ENCODE data around the gene NFATC3. TPM values are rescaled to one million over a fixed set of nuclear protein-coding genes. Genes with fewer than 3 reads are reported as not detected.

Gene NFATC3
- total and polyA plus RNA-seq, 2 donors (not counting 1 experiment from before 2014, with no cell fraction given): 33.4 to 115 TPM

- CTCF ChIA-PET: interaction anchor here (0.7 to 11.1 kb wide), 6 partner anchors 12 to 266 kb away, joined by 3 to 242 read pairs (median 13); no protein-coding TSS in a partner anchor
- H3K79me2 ChIP-seq (ENCODE audit: control insufficient read depth, insufficient read depth, low read length): peaks cover 39% of the 10 kb centered on the region
- peaks cover 17% of the 10 kb centered on the region for H4K20me1 ChIP-seq (ENCODE audit: control insufficient read depth, insufficient read depth, low read length, poor library complexity, severe bottlenecking)
- no peak for ATAC-seq (ENCODE audit: low read depth)
- no peak overlapping the region for H3K4me3 ChIP-seq (ENCODE audit: control extremely low read depth in 1 of 5, extremely low read depth in 1 of 5, insufficient read depth in 1 of 5, low read depth in 2 of 5, low read length in 4 of 5)
- H2AFZ ChIP-seq (ENCODE audit: insufficient read depth, low read depth, low read length, poor library complexity, severe bottlenecking): no peak overlapping the region
- no peak for DNase-seq
- H3K9me3 ChIP-seq (ENCODE audit: control extremely low read depth in 1 of 3, control insufficient read depth in 2 of 3, insufficient read depth in 1 of 3, low read length in 2 of 3): no peaks in the 10 kb centered on the region
- no peaks in the 10 kb centered on the region for H3K27me3 ChIP-seq (replicated peaks in 1 of 4; ENCODE audit: control extremely low read depth in 1 of 4, control insufficient read depth in 3 of 4, insufficient read depth in 4 of 4, low read length in 3 of 4)
- TF ChIP-seq EZH2 (IDR thresholded peaks at IDR 0.05; ENCODE audit: borderline replicate concordance, insufficient read depth, low read depth, low read length, poor library complexity, severe bottlenecking): no peak
- TF ChIP-seq CTCF (IDR thresholded peaks at IDR 0.05): no peak
- Mint-ChIP-seq H3K27ac (peak overlapping the region; percentile 96), H3K4me1 (peaks cover 74% of the 10 kb centered on the region), H3K4me3 (peak overlapping the region; percentile 86), H3K9me3 (ENCODE audit: insufficient read depth) (no peaks in the 10 kb centered on the region), H3K27me3 (no peaks in the 10 kb centered on the region)
- 40% methylated on average over 1 of the region's 2 CpGs for whole genome bisulfite sequencing (ENCODE audit: insufficient coverage)
- POLR2A ChIA-PET: interaction anchor here (1.1 to 5.0 kb wide), 3 partner anchors 8 to 552 kb away, joined by 3 to 82 read pairs (median 52); no protein-coding TSS in a partner anchor
- peak overlapping the region; percentile 5 to 81 for H3K27ac ChIP-seq (ENCODE audit: low read length in 2 of 2)
- no peak overlapping the region for H3K9ac ChIP-seq (ENCODE audit: low read length)
- peaks cover 71 to 77% of the 10 kb centered on the region in 2 donors for H3K4me1 ChIP-seq (ENCODE audit: control insufficient read depth in 2 of 2, insufficient read depth in 2 of 2, low read length in 2 of 2)
- H3K4me2 ChIP-seq (replicated peaks; ENCODE audit: low read depth, low read length, poor library complexity, severe bottlenecking): peak overlapping the region; percentile 88
- peaks cover 0 to 26% of the 10 kb centered on the region in 2 experiments for H3K36me3 ChIP-seq (replicated peaks in 1 of 2; ENCODE audit: control extremely low read depth in 1 of 2, control insufficient read depth in 1 of 2, extremely low read depth in 1 of 2, insufficient read depth in 2 of 2, low read length in 1 of 2)
- intact Hi-C loops (cut with micrococcal nuclease): loop anchor here (10.0 kb wide), 1 partner anchor 538 kb away; no protein-coding TSS in a partner anchor
These were observed 2.4 kb upstream of the NFATC3 start for GRCh38 chr16:68082629-68083238.

GRCh38 chr16:68083239-68083781 is 1.9 kb upstream of the NFATC3 start:
- POLR2A ChIA-PET: interaction anchor here (0.9 to 5.0 kb wide), 6 partner anchors 8 to 553 kb away, joined by 3 to 82 read pairs (median 5); no protein-coding TSS in a partner anchor
- TF ChIP-seq EZH2 (IDR thresholded peaks at IDR 0.05; ENCODE audit: borderline replicate concordance, insufficient read depth, low read depth, low read length, poor library complexity, severe bottlenecking): no peak
- TF ChIP-seq CTCF (IDR thresholded peaks at IDR 0.05): no peak
- ATAC-seq (ENCODE audit: low read depth): no peak
- Histone ChIP-seq H4K20me1 (ENCODE audit: control insufficient read depth, insufficient read depth, low read length, poor library complexity, severe bottlenecking) (peaks cover 11% of the 10 kb centered on the region), H3K27me3 (replicated peaks in 1 of 4; ENCODE audit: control extremely low read depth in 1 of 4, control insufficient read depth in 3 of 4, insufficient read depth in 4 of 4, low read length in 3 of 4) (no peaks in the 10 kb centered on the region), H3K27ac (ENCODE audit: low read length in 2 of 2) (peak overlapping the region; percentile 81 to 93), H3K4me3 (ENCODE audit: control extremely low read depth in 1 of 5, extremely low read depth in 1 of 5, insufficient read depth in 1 of 5, low read depth in 2 of 5, low read length in 4 of 5) (no peak overlapping the region), H3K9me3 (ENCODE audit: control extremely low read depth in 1 of 3, control insufficient read depth in 2 of 3, insufficient read depth in 1 of 3, low read length in 2 of 3) (no peaks in the 10 kb centered on the region), H3K4me2 (replicated peaks; ENCODE audit: low read depth, low read length, poor library complexity, severe bottlenecking) (peak overlapping the region; percentile 88), H3K79me2 (ENCODE audit: control insufficient read depth, insufficient read depth, low read length) (peaks cover 39% of the 10 kb centered on the region), H3K36me3 (replicated peaks in 1 of 2; ENCODE audit: control extremely low read depth in 1 of 2, control insufficient read depth in 1 of 2, extremely low read depth in 1 of 2, insufficient read depth in 2 of 2, low read length in 1 of 2) (peaks cover 0 to 20% of the 10 kb centered on the region in 2 experiments), H2AFZ (ENCODE audit: insufficient read depth, low read depth, low read length, poor library complexity, severe bottlenecking) (no peak overlapping the region), H3K9ac (ENCODE audit: low read length) (no peak overlapping the region), H3K4me1 (ENCODE audit: control insufficient read depth in 2 of 2, insufficient read depth in 2 of 2, low read length in 2 of 2) (peaks cover 69 to 75% of the 10 kb centered on the region in 2 donors)
- Mint-ChIP-seq H3K27me3 (no peaks in the 10 kb centered on the region), H3K4me1 (peaks cover 73% of the 10 kb centered on the region), H3K4me3 (peak overlapping the region; percentile 86), H3K27ac (peak overlapping the region; percentile 96), H3K9me3 (ENCODE audit: insufficient read depth) (no peaks in the 10 kb centered on the region)
- WGBS (ENCODE audit: insufficient coverage): 95% methylated on average over 4 of the region's 4 CpGs
- intact Hi-C loops (cut with micrococcal nuclease): loop anchor here (10.0 kb wide), 1 partner anchor 539 kb away; no protein-coding TSS in a partner anchor
- DNase-seq: no peak
- CTCF ChIA-PET: interaction anchor here (0.5 to 11.1 kb wide), 10 partner anchors 11 to 1129 kb away, joined by 3 to 242 read pairs (median 4); no protein-coding TSS in a partner anchor

Data from B cell (primary cell).